ENCODE data around the gene VSIG10L.

The VSIG10L gene

GRCh38 chr19:51365211-51365964, 23.4 kb upstream of the VSIG10L start:
- peak; percentile 31 for DNase-seq

- no peak for DNase-seq
These were observed 22.5 kb upstream of the VSIG10L start for GRCh38 chr19:51364200-51365106.

- no peak for DNase-seq
These were observed 19.3 kb upstream of the VSIG10L start for GRCh38 chr19:51361239-51361638.

GRCh38 chr19:51359294-51359693, 17.4 kb upstream of the VSIG10L start:
- no peak for DNase-seq

- DNase-seq, result no peak
These were observed 16.0 kb upstream of the VSIG10L start for GRCh38 chr19:51357952-51358351.

GRCh38 chr19:51356159-51356801, 14.3 kb upstream of the VSIG10L start:
- no peak for DNase-seq

GRCh38 chr19:51354742-51355148, 12.8 kb upstream of the VSIG10L start:
- peak; percentile 38 for DNase-seq

- DNase-seq, result no peak
These were observed 12.3 kb upstream of the VSIG10L start for GRCh38 chr19:51354103-51354741.

- DNase-seq, result no peak
These were observed 10.9 kb upstream of the VSIG10L start for GRCh38 chr19:51352783-51353360.

GRCh38 chr19:51351266-51351990, 9.5 kb upstream of the VSIG10L start:
- no peak for DNase-seq

GRCh38 chr19:51347209-51347928, 5.4 kb upstream of the VSIG10L start:
- DNase-seq, result no peak

GRCh38 chr19:51346742-51347141, 4.8 kb upstream of the VSIG10L start:
- DNase-seq, result no peak

GRCh38 chr19:51345076-51345620, 3.2 kb upstream of the VSIG10L start:
- DNase-seq, result no peak

- no peak for DNase-seq
These were observed 961 bp upstream of the VSIG10L start for GRCh38 chr19:51342631-51343569.

GRCh38 chr19:51341066-51341465, 873 bp downstream of the VSIG10L start:
- DNase-seq, result no peak

GRCh38 chr19:51339687-51340656, 2.0 kb downstream of the VSIG10L start:
- DNase-seq, result peak; percentile 99

- no peak for DNase-seq
These were observed 2.6 kb downstream of the VSIG10L start for GRCh38 chr19:51339313-51339686.

GRCh38 chr19:51338563-51339312, 3.2 kb downstream of the VSIG10L start:
- peak; percentile 94 for DNase-seq
